GM12875 (cell line): ENCODE results near the gene NOVA2.

Experiments
- H3K4me3 ChIP-seq: one replicate; pipeline ENCODE4 v1.5.1; 2011; ENCODE audit warnings: low read depth, low read length, control low read depth
- TF ChIP-seq, protein P1 (sequence below): IDR thresholded peaks from 2 replicates; pipeline ENCODE4 v1.5.1; 2011; ENCODE audit warnings: low read depth, mild to moderate bottlenecking, control low read depth, inconsistent platforms, low read length, moderate library complexity, borderline replicate concordance; ENCODE audit not compliant: insufficient read depth

NOVA2 gene

DNA sequence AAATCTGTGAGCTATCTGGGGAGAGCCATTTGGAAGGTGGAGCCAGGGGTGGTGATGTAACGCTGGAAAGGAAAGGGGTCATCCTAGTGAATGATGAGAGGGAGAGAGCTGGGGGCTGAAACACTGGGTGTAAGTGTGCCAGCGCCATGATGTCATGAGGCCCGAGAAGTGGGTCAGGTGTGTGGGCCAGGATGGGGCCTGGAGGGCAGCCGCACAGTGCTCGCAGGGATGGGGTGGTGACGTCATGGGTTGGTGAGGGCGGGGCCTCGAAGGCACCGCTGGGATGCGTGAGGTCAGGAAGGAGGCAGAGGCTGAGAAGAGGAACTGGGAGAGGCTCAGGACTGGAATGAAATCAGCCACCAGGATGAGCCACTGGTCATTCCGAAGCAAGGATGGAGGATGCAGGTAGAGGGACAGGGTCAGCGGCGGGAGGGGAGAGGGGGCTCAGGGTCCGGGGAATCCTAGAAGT is 26.0 kb upstream of the NOVA2 start:
- TF ChIP-seq, protein P1, sequence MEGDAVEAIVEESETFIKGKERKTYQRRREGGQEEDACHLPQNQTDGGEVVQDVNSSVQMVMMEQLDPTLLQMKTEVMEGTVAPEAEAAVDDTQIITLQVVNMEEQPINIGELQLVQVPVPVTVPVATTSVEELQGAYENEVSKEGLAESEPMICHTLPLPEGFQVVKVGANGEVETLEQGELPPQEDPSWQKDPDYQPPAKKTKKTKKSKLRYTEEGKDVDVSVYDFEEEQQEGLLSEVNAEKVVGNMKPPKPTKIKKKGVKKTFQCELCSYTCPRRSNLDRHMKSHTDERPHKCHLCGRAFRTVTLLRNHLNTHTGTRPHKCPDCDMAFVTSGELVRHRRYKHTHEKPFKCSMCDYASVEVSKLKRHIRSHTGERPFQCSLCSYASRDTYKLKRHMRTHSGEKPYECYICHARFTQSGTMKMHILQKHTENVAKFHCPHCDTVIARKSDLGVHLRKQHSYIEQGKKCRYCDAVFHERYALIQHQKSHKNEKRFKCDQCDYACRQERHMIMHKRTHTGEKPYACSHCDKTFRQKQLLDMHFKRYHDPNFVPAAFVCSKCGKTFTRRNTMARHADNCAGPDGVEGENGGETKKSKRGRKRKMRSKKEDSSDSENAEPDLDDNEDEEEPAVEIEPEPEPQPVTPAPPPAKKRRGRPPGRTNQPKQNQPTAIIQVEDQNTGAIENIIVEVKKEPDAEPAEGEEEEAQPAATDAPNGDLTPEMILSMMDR = no peak
- H3K4me3 ChIP-seq = no peak overlapping the region

DNA sequence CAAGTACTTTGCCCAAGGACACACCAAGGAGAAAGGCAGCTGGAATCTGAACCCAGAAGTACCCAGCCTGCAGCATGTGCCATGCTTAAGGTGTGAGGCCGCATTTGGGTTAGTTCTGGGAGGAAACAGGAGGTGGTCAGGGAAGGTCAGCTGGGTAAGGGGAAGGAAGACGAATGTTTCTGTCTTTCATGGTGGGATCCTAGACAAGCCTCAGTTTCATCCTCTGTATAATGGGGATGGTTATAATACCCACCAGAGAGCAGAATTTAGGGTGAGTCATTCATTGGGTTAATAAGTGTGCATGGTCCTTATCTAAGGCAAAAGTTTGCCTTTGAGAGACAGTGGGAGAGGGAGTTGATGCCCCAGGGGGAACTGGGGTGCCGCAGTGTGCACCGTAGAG is 25.2 kb upstream of the NOVA2 start:
- TF ChIP-seq, protein P1 = no peak
- H3K4me3 ChIP-seq = no peak overlapping the region

DNA sequence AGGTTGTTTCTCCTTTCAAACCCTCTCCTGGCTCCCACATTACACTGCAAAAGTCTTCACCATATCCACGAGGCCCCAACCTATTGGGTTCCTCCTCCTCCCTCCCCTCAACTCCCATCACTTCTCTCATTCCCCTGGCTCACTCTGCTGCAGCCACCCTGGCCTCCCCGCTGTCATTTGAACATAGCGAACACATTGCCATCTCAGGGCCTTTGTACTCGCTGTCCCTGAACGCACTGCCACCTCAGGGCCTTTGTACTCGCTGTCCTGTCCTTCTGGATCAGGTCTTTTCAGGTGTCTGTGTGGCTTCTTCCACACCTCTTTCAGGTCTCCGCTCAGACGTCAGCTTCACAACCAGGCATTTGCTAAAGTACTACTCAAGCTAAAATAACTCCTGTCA is 23.3 kb upstream of the NOVA2 start:
- TF ChIP-seq, protein P1 = no peak
- H3K4me3 ChIP-seq = no peak overlapping the region

DNA sequence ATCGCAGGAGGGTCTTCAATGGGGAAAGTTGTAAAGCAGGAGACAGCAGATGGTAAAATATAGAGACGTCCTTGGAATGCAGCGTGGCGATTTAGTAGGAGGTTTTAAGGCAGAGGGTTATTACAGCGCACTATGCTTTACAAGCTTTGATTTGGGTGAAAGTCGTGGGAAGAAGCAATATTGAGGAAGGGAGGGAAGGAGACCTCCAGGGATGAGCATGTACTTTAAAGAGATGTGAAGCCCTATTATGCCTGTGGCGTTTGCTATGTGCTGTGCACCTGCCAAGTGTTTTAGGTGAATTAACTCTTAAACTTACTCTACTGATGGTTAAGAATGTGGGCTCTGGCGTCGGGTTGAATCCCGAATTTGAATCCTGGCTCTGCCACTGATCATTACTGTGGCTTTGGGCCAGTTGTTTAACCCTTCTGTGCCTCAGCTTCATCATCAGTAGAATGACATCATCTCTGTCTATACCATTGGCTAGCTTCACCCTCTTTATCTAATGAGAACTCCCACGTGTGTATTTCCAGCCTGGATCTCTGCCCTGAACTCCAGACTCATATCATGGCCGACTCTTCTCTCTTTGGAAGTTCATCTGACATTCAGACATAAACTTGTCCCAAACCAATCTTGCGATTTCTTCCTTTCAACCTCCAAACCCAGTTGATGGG is 22.2 kb upstream of the NOVA2 start:
- TF ChIP-seq, protein P1 = no peak
- H3K4me3 ChIP-seq = peak overlapping the region; percentile 78

DNA sequence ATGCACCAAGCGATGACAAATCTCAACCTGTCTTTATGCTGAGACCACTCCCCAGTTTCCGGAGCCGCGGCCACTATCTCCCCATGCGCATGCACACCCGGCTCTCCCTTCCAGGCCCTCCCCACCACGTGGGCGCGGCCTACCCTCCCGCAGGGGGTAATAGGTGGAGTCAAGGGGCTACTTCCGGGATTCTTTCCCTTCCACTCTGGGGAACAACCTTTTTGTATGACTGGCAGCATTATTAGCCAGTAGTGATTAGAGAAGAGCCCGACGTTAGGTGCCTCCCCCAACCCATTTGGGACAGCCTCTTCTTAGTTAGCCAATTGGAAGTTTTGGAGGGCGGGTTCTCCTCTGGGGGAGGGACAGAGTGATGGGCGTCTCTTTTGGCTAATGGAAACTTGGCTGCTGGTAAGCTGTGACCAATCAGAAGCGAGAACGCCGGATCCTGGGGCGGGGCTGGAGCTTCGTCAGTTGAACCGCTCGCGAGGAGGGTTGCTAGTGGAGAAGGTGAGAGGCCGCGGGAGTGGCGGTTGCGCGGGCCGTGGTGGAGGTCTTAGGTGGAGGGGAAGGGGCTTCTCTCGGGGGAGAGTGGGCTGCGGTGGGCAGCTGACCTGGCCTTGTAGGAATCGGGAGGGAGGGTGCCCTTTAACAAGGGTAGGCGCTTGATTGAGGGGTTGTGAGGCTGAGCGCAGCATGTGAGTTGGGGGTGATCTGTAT is 21.5 kb upstream of the NOVA2 start, which contains the start of gene CCDC61:
Gene CCDC61, plus strand, starts transcription at position 470 of the 717 bp plus-strand sequence. CDS start 7,552 bp downstream, outside the sequence.
- peak within 1 kb of the TSS; percentile 78 for H3K4me3 ChIP-seq
- TF ChIP-seq, protein P1 = no peak

DNA sequence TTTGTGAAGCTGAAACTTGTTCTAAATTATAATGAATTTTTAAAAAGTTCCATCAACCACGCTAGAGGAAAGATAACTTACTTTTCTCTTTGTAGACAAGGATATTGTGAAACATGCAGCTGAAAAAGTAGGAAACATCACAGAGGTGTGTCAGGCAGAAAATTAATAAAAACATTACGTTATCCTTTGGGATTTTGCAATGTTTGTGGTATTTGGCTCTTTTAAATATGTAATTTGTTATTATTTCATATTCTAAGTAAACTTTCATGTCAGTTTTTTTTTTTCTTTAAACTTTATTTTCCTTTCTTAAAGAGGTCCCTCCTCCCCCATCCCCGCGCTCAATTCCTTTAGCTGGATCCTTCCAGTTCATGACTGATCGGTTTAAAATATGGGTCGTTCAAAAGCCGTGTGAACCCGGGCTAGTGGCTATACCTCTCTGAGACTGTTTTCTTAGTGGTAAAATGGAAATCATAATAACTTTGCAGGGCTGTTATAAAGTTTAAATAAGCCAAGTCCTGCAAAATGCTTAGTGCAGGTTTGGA is 20.9 kb upstream of the NOVA2 start:
- TF ChIP-seq, protein P1 = no peak

More for the DNA sequence above, 20.9 kb upstream of the NOVA2 start:
- H3K4me3 ChIP-seq = peak overlapping the region; percentile 45
